ENCODE data around the gene HELZ.

The HELZ gene

GRCh38 chr17:67026341-67026740, 218.7 kb downstream of the HELZ start:
- Histone ChIP-seq H3K14ac (ENCODE audit: low read length in 2 of 2) (no peak overlapping the region), H3K4me2 (ENCODE audit: low read length, poor library complexity, severe bottlenecking) (no peak overlapping the region)
- 100% methylated on average over 2 of the region's 2 CpGs for WGBS

GRCh38 chr17:67025216-67025792, 219.7 kb downstream of the HELZ start:
- Histone ChIP-seq H4K91ac (ENCODE audit: low read length) (no peak overlapping the region), H2AFZ (ENCODE audit: low read depth, low read length) (no peak overlapping the region), H3K23ac (ENCODE audit: low read length in 2 of 2) (no peak overlapping the region), H3K27ac (ENCODE audit: low read length, poor library complexity, severe bottlenecking) (no peak overlapping the region), H2BK120ac (ENCODE audit: low read depth, low read length) (no peak overlapping the region), H3K9ac (ENCODE audit: low read length) (no peak overlapping the region), H3K14ac (ENCODE audit: low read length in 2 of 2) (no peak overlapping the region), H3K4me1 (ENCODE audit: control insufficient read depth, insufficient read depth, low read depth, low read length) (peaks cover 2% of the 10 kb centered on the region), H2AK5ac (ENCODE audit: low read length, severe bottlenecking) (no peak overlapping the region), H2BK5ac (ENCODE audit: low read depth, low read length, poor library complexity, severe bottlenecking) (no peak overlapping the region), H3K79me1 (replicated peaks; ENCODE audit: low read length, poor library complexity, severe bottlenecking) (no peaks in the 10 kb centered on the region), H3K4ac (ENCODE audit: low read depth in 1 of 2, low read length in 2 of 2) (no peak overlapping the region), H3K27me3 (ENCODE audit: control insufficient read depth in 1 of 2, insufficient read depth in 1 of 2, low read length in 2 of 2) (peaks cover 29 to 33% of the 10 kb centered on the region in 2 experiments), H2BK12ac (ENCODE audit: low read length in 2 of 2) (no peak overlapping the region), H3K36me3 (ENCODE audit: control insufficient read depth in 1 of 2, insufficient read depth in 2 of 2, low read depth in 1 of 2, low read length in 2 of 2) (no peaks in the 10 kb centered on the region), H2BK15ac (ENCODE audit: low read depth, poor library complexity, severe bottlenecking) (no peak overlapping the region), H3K4me3 (ENCODE audit: insufficient read depth in 1 of 2, low read depth in 1 of 2, low read length in 2 of 2) (no peak overlapping the region), H3K18ac (ENCODE audit: low read depth in 1 of 2, low read length in 2 of 2) (no peak overlapping the region), H3K9me3 (ENCODE audit: control insufficient read depth, low read length) (no peaks in the 10 kb centered on the region), H4K8ac (ENCODE audit: low read length) (no peak overlapping the region), H3K4me2 (ENCODE audit: low read length, poor library complexity, severe bottlenecking) (no peak overlapping the region)
- 92% methylated on average over 20 of the region's 20 CpGs for WGBS
- DNase-seq = no peak

More at GRCh38 chr17:67026341-67026740, 218.7 kb downstream of the HELZ start:
- no peak for DNase-seq
- Histone ChIP-seq H2AK5ac (ENCODE audit: low read length, severe bottlenecking) (no peak overlapping the region), H2BK15ac (ENCODE audit: low read depth, poor library complexity, severe bottlenecking) (no peak overlapping the region), H3K9ac (ENCODE audit: low read length) (no peak overlapping the region), H3K18ac (ENCODE audit: low read depth in 1 of 2, low read length in 2 of 2) (no peak overlapping the region), H4K8ac (ENCODE audit: low read length) (no peak overlapping the region), H4K91ac (ENCODE audit: low read length) (no peak overlapping the region), H2BK120ac (ENCODE audit: low read depth, low read length) (no peak overlapping the region), H2AFZ (ENCODE audit: low read depth, low read length) (no peak overlapping the region), H3K4ac (ENCODE audit: low read depth in 1 of 2, low read length in 2 of 2) (no peak overlapping the region), H2BK12ac (ENCODE audit: low read length in 2 of 2) (no peak overlapping the region), H3K9me3 (ENCODE audit: control insufficient read depth, low read length) (no peaks in the 10 kb centered on the region), H2BK5ac (ENCODE audit: low read depth, low read length, poor library complexity, severe bottlenecking) (no peak overlapping the region), H3K36me3 (ENCODE audit: control insufficient read depth in 1 of 2, insufficient read depth in 2 of 2, low read depth in 1 of 2, low read length in 2 of 2) (no peaks in the 10 kb centered on the region), H3K27me3 (ENCODE audit: control insufficient read depth in 1 of 2, insufficient read depth in 1 of 2, low read length in 2 of 2) (peaks cover 32 to 33% of the 10 kb centered on the region in 2 experiments), H3K27ac (ENCODE audit: low read length, poor library complexity, severe bottlenecking) (no peak overlapping the region), H3K23ac (ENCODE audit: low read length in 2 of 2) (no peak overlapping the region), H3K79me1 (replicated peaks; ENCODE audit: low read length, poor library complexity, severe bottlenecking) (no peaks in the 10 kb centered on the region), H3K4me1 (ENCODE audit: control insufficient read depth, insufficient read depth, low read depth, low read length) (peaks cover 2% of the 10 kb centered on the region), H3K4me3 (ENCODE audit: insufficient read depth in 1 of 2, low read depth in 1 of 2, low read length in 2 of 2) (no peak overlapping the region)

GRCh38 chr17:67024736-67025135, 220.3 kb downstream of the HELZ start:
- H3K4ac ChIP-seq (ENCODE audit: low read depth in 1 of 2, low read length in 2 of 2) = no peak overlapping the region
- H2AK5ac ChIP-seq (ENCODE audit: low read length, severe bottlenecking) = no peak overlapping the region
- H3K27ac ChIP-seq (ENCODE audit: low read length, poor library complexity, severe bottlenecking) = no peak overlapping the region
- H3K9ac ChIP-seq (ENCODE audit: low read length) = no peak overlapping the region
- no peaks in the 10 kb centered on the region for H3K79me1 ChIP-seq (replicated peaks; ENCODE audit: low read length, poor library complexity, severe bottlenecking)
- H2BK12ac ChIP-seq (ENCODE audit: low read length in 2 of 2) = no peak overlapping the region
- H2BK15ac ChIP-seq (ENCODE audit: low read depth, poor library complexity, severe bottlenecking) = no peak overlapping the region
- H3K4me1 ChIP-seq (ENCODE audit: control insufficient read depth, insufficient read depth, low read depth, low read length) = peaks cover 2% of the 10 kb centered on the region
- no peaks in the 10 kb centered on the region for H3K9me3 ChIP-seq (ENCODE audit: control insufficient read depth, low read length)
- H2AFZ ChIP-seq (ENCODE audit: low read depth, low read length) = no peak overlapping the region
- H2BK120ac ChIP-seq (ENCODE audit: low read depth, low read length) = no peak overlapping the region
- peaks cover 29 to 38% of the 10 kb centered on the region in 2 experiments for H3K27me3 ChIP-seq (ENCODE audit: control insufficient read depth in 1 of 2, insufficient read depth in 1 of 2, low read length in 2 of 2)
- no peak overlapping the region for H2BK5ac ChIP-seq (ENCODE audit: low read depth, low read length, poor library complexity, severe bottlenecking)
- no peak overlapping the region for H3K4me3 ChIP-seq (ENCODE audit: insufficient read depth in 1 of 2, low read depth in 1 of 2, low read length in 2 of 2)
- 94% methylated on average over 17 of the region's 17 CpGs for WGBS
- no peak overlapping the region for H4K8ac ChIP-seq (ENCODE audit: low read length)
- H3K18ac ChIP-seq (ENCODE audit: low read depth in 1 of 2, low read length in 2 of 2) = no peak overlapping the region
- no peaks in the 10 kb centered on the region for H3K36me3 ChIP-seq (ENCODE audit: control insufficient read depth in 1 of 2, insufficient read depth in 2 of 2, low read depth in 1 of 2, low read length in 2 of 2)
- no peak for DNase-seq
- no peak overlapping the region for H3K14ac ChIP-seq (ENCODE audit: low read length in 2 of 2)
- no peak overlapping the region for H3K4me2 ChIP-seq (ENCODE audit: low read length, poor library complexity, severe bottlenecking)
- no peak overlapping the region for H3K23ac ChIP-seq (ENCODE audit: low read length in 2 of 2)
- H4K91ac ChIP-seq (ENCODE audit: low read length) = no peak overlapping the region

DNA sequence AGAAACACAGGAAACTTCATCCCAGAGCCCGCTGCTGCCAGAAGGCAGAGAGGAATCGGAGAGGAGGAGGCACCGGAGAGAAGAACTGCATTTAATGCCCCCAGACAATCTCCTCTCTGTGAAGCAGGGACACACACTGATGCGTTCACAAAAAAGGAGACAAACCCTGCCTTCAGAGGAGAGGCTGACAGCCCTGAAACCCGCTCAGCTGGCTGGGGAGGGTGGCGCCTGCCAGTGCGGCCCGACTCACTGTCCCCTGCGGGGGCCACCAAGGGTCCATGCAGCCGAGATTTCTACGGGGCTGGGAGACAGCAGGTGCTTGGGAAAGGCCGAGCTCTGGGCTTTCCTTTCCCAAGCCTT, 222.6 kb downstream of the HELZ start:
- Histone ChIP-seq H2BK15ac (ENCODE audit: low read depth, poor library complexity, severe bottlenecking) (no peak overlapping the region), H3K4me2 (ENCODE audit: low read length, poor library complexity, severe bottlenecking) (no peak overlapping the region), H2BK12ac (ENCODE audit: low read length in 2 of 2) (no peak overlapping the region), H3K4ac (ENCODE audit: low read depth in 1 of 2, low read length in 2 of 2) (no peak overlapping the region), H3K36me3 (ENCODE audit: control insufficient read depth in 1 of 2, insufficient read depth in 2 of 2, low read depth in 1 of 2, low read length in 2 of 2) (no peaks in the 10 kb centered on the region), H4K91ac (ENCODE audit: low read length) (no peak overlapping the region), H3K4me1 (ENCODE audit: control insufficient read depth, insufficient read depth, low read depth, low read length) (peaks cover 2% of the 10 kb centered on the region), H3K79me1 (replicated peaks; ENCODE audit: low read length, poor library complexity, severe bottlenecking) (no peaks in the 10 kb centered on the region), H3K27ac (ENCODE audit: low read length, poor library complexity, severe bottlenecking) (no peak overlapping the region), H4K8ac (ENCODE audit: low read length) (no peak overlapping the region), H2AFZ (ENCODE audit: low read depth, low read length) (no peak overlapping the region), H3K4me3 (ENCODE audit: insufficient read depth in 1 of 2, low read depth in 1 of 2, low read length in 2 of 2) (no peak overlapping the region), H3K9me3 (ENCODE audit: control insufficient read depth, low read length) (no peaks in the 10 kb centered on the region), H2AK5ac (ENCODE audit: low read length, severe bottlenecking) (no peak overlapping the region), H3K14ac (ENCODE audit: low read length in 2 of 2) (no peak overlapping the region), H2BK5ac (ENCODE audit: low read depth, low read length, poor library complexity, severe bottlenecking) (no peak overlapping the region), H3K23ac (ENCODE audit: low read length in 2 of 2) (no peak overlapping the region), H3K18ac (ENCODE audit: low read depth in 1 of 2, low read length in 2 of 2) (no peak overlapping the region), H3K27me3 (ENCODE audit: control insufficient read depth in 1 of 2, insufficient read depth in 1 of 2, low read length in 2 of 2) (peaks cover 38 to 40% of the 10 kb centered on the region in 2 experiments), H3K9ac (ENCODE audit: low read length) (no peak overlapping the region), H2BK120ac (ENCODE audit: low read depth, low read length) (no peak overlapping the region)
- no peak for DNase-seq
- WGBS = 93% methylated on average over 11 of the region's 12 CpGs

All from mesenchymal stem cell (in vitro differentiated cells and primary cell).